ENCODE data around the gene PSMG4. TPM values are rescaled to one million over a fixed set of nuclear protein-coding genes. Genes with fewer than 3 reads are reported as not detected.

Gene PSMG4
- total and polyA plus RNA-seq, 9 of the 15 experiments (the other 6 are each of a cell fraction or from before 2014, with no cell fraction given) = 12.9 to 185 (median 52.0) TPM

DNA sequence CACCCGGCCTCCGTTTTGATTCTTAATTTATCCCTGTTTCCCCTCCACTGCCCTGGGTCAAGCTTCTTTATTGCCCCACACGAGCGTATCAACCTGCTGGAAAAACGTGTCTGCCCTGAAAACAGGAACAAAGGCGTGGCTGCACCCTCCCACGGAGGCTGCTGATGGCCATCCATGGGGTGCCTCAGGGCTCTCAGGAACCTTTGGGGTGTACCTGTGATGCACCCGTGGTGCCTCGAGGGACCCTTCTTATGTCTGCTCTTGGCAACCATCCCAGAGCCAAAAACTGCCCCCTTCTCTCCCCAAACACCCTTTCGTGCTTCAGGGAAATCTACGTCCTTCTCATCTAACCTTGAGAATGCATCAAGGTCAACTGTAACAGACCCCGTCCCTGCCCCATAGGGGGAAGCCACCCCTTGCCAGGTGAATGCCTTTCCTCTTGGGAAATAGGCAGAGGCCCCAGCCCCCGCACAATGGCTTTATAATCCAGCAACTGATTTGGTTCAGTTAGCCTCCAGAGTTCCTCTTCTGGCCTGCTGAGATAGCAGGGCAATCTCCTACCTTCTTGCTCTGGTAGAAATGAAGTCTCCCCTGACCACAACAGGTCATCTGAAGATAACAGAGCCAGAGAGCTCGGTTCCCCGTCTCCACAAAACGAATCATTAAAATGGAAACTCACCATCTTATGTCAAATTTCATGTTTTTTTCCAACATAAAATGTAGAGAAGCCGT lies 29.4 kb downstream of the PSMG4 start (continued):
- TF ChIP-seq ZNF274 (IDR thresholded peaks at IDR 0.05; ENCODE audit: borderline replicate concordance, low read depth, low read length) (peak; percentile 77; the same call in 1 of the 2 replicates), GABPB1 (CRISPR knock-in tag; IDR thresholded peaks at IDR 0.05) (0 out of 2 replicates have a peak, but pooled peaks have one; percentile 34), ZNF384 (IDR thresholded peaks at IDR 0.05; ENCODE audit: low read depth, low read length) (no peak), ESRRA (IDR thresholded peaks at IDR 0.05; ENCODE audit: borderline replicate concordance, low read depth) (peak; percentile 95), HLTF (IDR thresholded peaks at IDR 0.05) (peak; percentile 53; the same call in 1 of the 2 replicates), ZNF583 (CRISPR knock-in tag; IDR thresholded peaks at IDR 0.05) (peak; percentile 12; the same call in 1 of the 2 replicates), ARID1B (IDR thresholded peaks at IDR 0.05) (peak; percentile 99), GABPB2 (CRISPR knock-in tag; conservative IDR thresholded peaks at IDR 0.05) (no peak), RNF2 (IDR thresholded peaks at IDR 0.05) (peak; percentile 94), MCM5 (IDR thresholded peaks at IDR 0.05; ENCODE audit: low read depth) (no peak), ZNF175 (CRISPR knock-in tag; IDR thresholded peaks at IDR 0.05; ENCODE audit: low read depth) (peak; percentile 38; the same call in 1 of the 2 replicates), MEF2D (tag; conservative IDR thresholded peaks at IDR 0.05; ENCODE audit: low read depth) (peak; percentile 62; the same call in 1 of the 2 replicates), HDAC1 (IDR thresholded peaks at IDR 0.05) (peak in 1 of 2 experiments; percentile 99; a peak in 3 of 4 replicates), BCOR (IDR thresholded peaks at IDR 0.05) (peak; percentile 97), ZNF699 (CRISPR knock-in tag; IDR thresholded peaks at IDR 0.05; ENCODE audit: insufficient replicate concordance) (no peak), DNMT1 (IDR thresholded peaks at IDR 0.05) (no peak), RAD51 (IDR thresholded peaks at IDR 0.05; ENCODE audit: borderline replicate concordance, low read depth) (no peak), JUN (IDR thresholded peaks at IDR 0.05; ENCODE audit: borderline replicate concordance, low read depth, low read length) (0 out of 2 replicates have a peak, but pooled peaks have one; percentile 39), JUN (CRISPR knock-in tag; IDR thresholded peaks at IDR 0.05; ENCODE audit: borderline replicate concordance) (no peak)
- TF ChIP-seq, protein P1, sequence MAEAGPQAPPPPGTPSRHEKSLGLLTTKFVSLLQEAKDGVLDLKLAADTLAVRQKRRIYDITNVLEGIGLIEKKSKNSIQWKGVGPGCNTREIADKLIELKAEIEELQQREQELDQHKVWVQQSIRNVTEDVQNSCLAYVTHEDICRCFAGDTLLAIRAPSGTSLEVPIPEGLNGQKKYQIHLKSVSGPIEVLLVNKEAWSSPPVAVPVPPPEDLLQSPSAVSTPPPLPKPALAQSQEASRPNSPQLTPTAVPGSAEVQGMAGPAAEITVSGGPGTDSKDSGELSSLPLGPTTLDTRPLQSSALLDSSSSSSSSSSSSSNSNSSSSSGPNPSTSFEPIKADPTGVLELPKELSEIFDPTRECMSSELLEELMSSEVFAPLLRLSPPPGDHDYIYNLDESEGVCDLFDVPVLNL (CRISPR knock-in tag; IDR thresholded peaks at IDR 0.05; ENCODE audit: low read depth) = no peak
- TF ChIP-seq, protein P2, sequence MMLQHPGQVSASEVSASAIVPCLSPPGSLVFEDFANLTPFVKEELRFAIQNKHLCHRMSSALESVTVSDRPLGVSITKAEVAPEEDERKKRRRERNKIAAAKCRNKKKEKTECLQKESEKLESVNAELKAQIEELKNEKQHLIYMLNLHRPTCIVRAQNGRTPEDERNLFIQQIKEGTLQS (IDR thresholded peaks at IDR 0.05) = peak; percentile 45; the same call in 1 of the 2 replicates
- TF ChIP-seq, protein P2 (CRISPR knock-in tag; conservative IDR thresholded peaks at IDR 0.05) = peak; percentile 76; the same call in 1 of the 2 replicates
- TF ChIP-seq, protein P3, sequence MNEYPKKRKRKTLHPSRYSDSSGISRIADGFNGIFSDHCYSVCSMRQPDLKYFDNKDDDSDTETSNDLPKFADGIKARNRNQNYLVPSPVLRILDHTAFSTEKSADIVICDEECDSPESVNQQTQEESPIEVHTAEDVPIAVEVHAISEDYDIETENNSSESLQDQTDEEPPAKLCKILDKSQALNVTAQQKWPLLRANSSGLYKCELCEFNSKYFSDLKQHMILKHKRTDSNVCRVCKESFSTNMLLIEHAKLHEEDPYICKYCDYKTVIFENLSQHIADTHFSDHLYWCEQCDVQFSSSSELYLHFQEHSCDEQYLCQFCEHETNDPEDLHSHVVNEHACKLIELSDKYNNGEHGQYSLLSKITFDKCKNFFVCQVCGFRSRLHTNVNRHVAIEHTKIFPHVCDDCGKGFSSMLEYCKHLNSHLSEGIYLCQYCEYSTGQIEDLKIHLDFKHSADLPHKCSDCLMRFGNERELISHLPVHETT (CRISPR knock-in tag; conservative IDR thresholded peaks at IDR 0.05 in 1 of 2, IDR thresholded peaks at IDR 0.05 in 1 of 2) = peak in 1 of 2 experiments; percentile 85; a peak in 2 of 4 replicates
- TF ChIP-seq, protein P4, sequence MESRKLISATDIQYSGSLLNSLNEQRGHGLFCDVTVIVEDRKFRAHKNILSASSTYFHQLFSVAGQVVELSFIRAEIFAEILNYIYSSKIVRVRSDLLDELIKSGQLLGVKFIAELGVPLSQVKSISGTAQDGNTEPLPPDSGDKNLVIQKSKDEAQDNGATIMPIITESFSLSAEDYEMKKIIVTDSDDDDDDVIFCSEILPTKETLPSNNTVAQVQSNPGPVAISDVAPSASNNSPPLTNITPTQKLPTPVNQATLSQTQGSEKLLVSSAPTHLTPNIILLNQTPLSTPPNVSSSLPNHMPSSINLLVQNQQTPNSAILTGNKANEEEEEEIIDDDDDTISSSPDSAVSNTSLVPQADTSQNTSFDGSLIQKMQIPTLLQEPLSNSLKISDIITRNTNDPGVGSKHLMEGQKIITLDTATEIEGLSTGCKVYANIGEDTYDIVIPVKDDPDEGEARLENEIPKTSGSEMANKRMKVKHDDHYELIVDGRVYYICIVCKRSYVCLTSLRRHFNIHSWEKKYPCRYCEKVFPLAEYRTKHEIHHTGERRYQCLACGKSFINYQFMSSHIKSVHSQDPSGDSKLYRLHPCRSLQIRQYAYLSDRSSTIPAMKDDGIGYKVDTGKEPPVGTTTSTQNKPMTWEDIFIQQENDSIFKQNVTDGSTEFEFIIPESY (CRISPR knock-in tag; IDR thresholded peaks at IDR 0.05) = peak; percentile 59; the same call in 1 of the 2 replicates
